ENCODE results near the gene DPP9. TPM values are rescaled to one million over a fixed set of nuclear protein-coding genes. Genes with fewer than 3 reads are reported as not detected.

The DPP9 gene
- polyA plus RNA-seq, 3 donors, result 18.6 to 36.4 (median 23.4) TPM

GRCh38 chr19:4676955-4677731 is 46.5 kb downstream of the DPP9 start:
- WGBS, 3 donors, result 64 to 80% (median 72%) methylated on average over 17 of the region's 17 CpGs
- no peak overlapping the region for H3K27ac ChIP-seq (ENCODE audit: low read depth, low read length)

GRCh38 chr19:4675346-4675745 is 48.3 kb downstream of the DPP9 start:
- H3K27ac ChIP-seq (ENCODE audit: low read depth, low read length), result no peak overlapping the region
- WGBS, 3 donors, result 89 to 93% (median 92%) methylated on average over 16 of the region's 16 CpGs

GRCh38 chr19:4673726-4674125 is 49.9 kb downstream of the DPP9 start:
- 92 to 93% (median 92%) methylated on average over 4 of the region's 4 CpGs for WGBS, 3 donors

DNA sequence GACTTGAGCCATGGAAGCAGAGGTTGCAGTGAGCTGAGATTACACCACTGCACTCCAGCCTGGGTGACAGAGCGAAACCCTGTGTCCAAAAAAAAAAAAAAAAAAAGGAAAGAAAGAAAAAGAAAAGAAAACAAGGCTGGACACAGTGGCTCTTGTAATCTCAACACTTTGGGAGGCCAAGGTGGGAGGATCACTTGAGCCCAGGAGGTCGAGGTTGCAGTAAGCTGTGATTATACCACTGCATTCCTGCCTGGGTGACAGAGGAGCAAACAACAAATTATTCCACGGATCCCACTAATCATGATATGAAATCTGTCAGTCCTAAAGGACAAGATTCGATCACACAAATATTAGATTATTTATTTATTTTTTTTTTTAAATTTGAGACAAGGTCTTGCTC is 50.4 kb downstream of the DPP9 start:
- 37 to 80% (median 75%) methylated on average over 4 of the region's 4 CpGs for whole genome bisulfite sequencing, 3 donors

More at GRCh38 chr19:4673726-4674125, 49.9 kb downstream of the DPP9 start:
- H3K27ac ChIP-seq (ENCODE audit: low read depth, low read length), result no peak overlapping the region

GRCh38 chr19:4671185-4671851 is 52.3 kb downstream of the DPP9 start:
- H3K27ac ChIP-seq (ENCODE audit: low read depth, low read length), result no peak overlapping the region
- WGBS, 3 donors, result 68 to 75% (median 72%) methylated on average over 10 of the region's 10 CpGs

More for the DNA sequence above, 50.4 kb downstream of the DPP9 start:
- no peak overlapping the region for H3K27ac ChIP-seq (ENCODE audit: low read depth, low read length)

DNA sequence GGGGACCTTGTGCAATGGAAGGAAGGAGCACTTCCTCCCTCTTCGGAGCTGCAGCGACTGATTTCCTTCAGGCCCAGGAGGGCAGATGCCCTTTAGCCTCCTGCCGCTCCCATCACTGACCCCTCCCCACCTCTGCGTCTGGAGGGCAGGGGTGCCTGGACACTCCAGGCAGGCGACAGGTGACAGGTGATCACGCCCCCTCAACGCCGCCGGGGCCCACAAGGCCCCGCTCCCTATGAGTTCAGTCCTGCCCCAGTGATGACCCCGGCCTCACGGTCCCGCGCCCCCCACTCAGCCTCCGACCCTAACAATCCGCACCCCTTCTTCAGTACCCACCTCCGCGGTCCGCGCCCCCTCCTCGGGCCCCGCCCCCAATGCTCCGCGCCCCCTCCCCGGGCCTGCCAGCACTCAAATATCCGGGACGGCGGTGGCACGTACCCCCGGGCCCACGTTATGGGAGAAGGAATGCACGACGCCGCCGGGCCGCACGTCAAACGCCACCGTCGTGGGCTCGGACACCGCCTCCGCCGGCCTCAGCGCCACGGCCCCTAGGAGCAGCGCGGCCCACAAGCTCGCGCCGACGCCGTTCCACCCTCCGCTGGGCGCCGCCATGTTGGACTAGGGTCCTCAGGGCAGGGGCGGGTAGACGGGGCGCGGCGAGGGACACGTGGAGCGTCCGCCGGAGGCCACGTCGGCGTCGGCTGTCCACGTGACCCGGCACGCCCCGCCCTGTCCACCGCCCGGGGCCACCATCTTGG is 53.7 kb downstream of the DPP9 start, which contains the start of gene MYDGF:
Gene MYDGF (minus strand): TSS at position 620 of the 758 bp plus-strand sequence. CDS start 8 bp downstream, at position 612.
- no peak within 1 kb of the TSS for H3K27ac ChIP-seq (ENCODE audit: low read depth, low read length)
- WGBS, 3 donors, result 0 to 1% (median 0%) methylated on average over 51 to 75 of the region's 75 CpGs

- H3K27ac ChIP-seq (ENCODE audit: low read depth, low read length), result no peak overlapping the region
- WGBS, 3 donors, result 87 to 94% (median 93%) methylated on average over 12 of the region's 12 CpGs
Measured at GRCh38 chr19:4664642-4665041, 59.0 kb downstream of the DPP9 start.

GRCh38 chr19:4662812-4663211 is 60.8 kb downstream of the DPP9 start:
- 90 to 94% (median 93%) methylated on average over 6 of the region's 6 CpGs for WGBS, 3 donors
- H3K27ac ChIP-seq (ENCODE audit: low read depth, low read length), result no peak overlapping the region

DNA sequence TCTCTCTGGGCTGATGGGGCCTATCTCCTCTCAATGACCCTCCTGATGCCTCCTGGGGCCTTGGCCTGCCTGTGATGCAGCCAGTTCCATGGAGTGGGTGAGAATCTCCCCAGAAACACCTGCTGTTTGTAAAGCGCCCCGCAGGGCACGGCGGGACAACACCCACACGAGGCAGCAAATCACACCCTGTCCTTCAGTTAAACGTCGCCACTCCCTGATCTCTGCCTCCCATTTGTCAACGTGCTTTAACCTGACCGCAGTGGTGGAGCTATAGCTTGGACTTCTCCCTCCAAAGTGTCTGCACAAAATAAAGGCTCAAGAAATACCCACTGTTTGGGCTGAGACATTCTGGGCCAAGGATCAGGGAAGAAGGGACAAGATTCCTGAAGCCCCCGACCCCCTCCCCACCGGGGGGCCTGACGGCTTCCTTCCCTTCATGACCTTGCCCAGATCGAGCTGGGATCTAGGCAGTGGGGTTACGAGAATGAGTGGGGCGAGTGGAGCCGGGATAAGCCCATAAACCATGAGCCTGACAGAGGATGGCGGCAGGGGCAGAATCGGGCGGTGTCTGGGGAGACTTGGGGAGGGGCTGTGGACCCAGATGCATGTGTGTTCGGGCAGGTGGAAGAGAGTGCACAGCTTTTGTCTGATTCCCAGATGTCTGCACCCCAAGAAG is 61.5 kb downstream of the DPP9 start:
- no peak overlapping the region for H3K27ac ChIP-seq (ENCODE audit: low read depth, low read length)
- 81 to 84% (median 84%) methylated on average over 20 of the region's 20 CpGs for WGBS, 3 donors

GRCh38 chr19:4660993-4661392 is 62.6 kb downstream of the DPP9 start:
- WGBS, 3 donors, result 85 to 93% (median 85%) methylated on average over 4 of the region's 4 CpGs
- no peak overlapping the region for H3K27ac ChIP-seq (ENCODE audit: low read depth, low read length)

DNA sequence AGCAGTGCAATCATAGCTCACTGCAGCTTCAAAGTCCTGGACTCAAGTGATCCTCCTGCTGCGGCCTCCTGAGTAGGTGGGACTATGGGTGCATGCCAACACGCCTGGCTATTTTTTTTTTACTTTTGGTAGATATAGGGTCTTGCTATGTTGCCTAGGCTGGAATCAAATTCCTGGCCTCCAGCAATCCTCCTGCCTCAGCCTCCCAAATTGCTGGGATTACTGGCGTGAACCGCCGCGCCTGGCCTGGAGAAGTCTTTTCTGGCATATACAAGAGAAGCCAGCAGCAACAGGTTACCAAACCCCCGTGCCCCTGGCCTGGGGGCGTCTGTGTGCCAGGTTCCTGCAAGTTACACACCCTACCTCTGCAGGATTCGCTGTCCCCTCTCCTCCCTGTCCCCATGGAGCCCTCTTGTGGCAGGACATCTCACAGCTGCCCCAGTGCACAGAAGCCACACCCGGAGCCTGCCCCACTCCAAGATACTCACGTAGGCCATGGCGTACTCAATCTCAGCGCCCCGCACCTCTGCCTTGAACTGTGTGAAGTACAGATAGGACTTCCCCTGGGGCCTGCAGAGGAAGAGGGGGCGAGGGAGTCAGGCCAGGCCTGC is 63.4 kb downstream of the DPP9 start:
- H3K27ac ChIP-seq (ENCODE audit: low read depth, low read length), result no peak overlapping the region
- WGBS, 3 donors, result 83 to 91% (median 87%) methylated on average over 15 of the region's 15 CpGs

DNA sequence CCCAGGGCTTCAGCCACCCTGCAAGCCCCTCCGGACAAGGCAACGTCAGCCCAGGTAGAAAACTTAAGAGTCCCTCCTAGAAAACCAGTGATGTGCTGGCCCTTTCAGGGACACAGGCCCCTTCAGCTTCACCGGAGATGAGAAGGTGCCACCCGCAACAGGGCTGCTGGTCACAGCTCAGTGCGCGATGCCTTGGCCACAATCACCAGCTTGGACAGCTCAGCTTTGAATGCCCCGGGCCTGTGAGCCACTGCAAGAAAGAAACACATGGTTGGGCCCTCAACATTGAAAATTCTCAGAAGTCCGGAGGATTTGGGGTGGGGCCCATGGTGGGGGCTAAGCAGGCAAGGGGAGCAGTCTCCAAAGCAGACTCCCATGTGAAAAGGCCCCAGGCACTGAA is 65.8 kb downstream of the DPP9 start:
- H3K27ac ChIP-seq (ENCODE audit: low read depth, low read length), result no peak overlapping the region
- 87 to 97% (median 93%) methylated on average over 8 of the region's 8 CpGs for WGBS, 3 donors

DNA sequence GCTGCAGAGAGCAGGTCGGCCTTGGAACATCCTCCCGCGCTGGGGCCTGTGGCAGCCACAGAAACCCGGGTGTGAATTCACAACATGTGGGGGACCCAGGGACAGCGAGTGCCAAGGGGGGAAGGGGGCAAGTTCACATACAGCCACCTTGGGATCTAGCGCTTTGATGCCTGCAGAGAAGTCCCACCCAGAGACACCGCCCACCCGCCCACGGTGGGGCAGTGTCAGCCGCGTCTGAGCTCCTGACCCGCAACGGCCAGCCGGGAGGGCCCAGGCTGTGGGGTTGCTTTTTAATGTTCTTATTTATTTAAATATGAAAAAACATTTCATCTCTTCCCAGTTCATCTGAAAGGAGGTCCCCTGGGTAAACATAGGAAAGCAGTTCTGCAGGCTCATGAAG is 66.4 kb downstream of the DPP9 start:
- WGBS, 3 donors, result 76 to 78% (median 77%) methylated on average over 14 of the region's 14 CpGs
- H3K27ac ChIP-seq (ENCODE audit: low read depth, low read length), result no peak overlapping the region

DNA sequence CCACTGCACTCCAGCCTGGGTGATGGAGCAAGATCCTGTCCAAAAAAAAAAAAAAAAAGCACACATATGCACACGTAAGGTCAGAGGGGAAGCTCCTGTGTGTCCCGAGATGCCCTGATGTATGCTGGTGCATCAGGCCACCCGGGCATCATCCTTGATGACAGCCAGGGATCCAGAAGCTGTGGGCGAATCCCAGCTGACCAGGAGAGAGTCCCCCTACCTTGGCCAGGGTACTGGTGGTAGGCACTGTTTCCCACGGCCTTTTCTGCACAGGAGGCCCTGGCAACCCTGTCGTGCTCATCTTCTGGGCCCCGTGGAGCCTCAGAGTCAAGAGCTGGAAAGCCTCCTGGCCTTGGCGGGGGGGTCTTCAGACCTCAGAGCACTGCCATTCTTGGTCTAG is 67.5 kb downstream of the DPP9 start:
- H3K27ac ChIP-seq (ENCODE audit: low read depth, low read length), result no peak overlapping the region
- 72 to 82% (median 79%) methylated on average over 8 of the region's 8 CpGs for WGBS, 3 donors

GRCh38 chr19:4654437-4655361 is 68.9 kb downstream of the DPP9 start:
- H3K27ac ChIP-seq (ENCODE audit: low read depth, low read length), result no peak overlapping the region
- 80 to 87% (median 83%) methylated on average over 27 of the region's 27 CpGs for WGBS, 3 donors

GRCh38 chr19:4653793-4654436 is 69.7 kb downstream of the DPP9 start:
- H3K27ac ChIP-seq (ENCODE audit: low read depth, low read length), result no peak overlapping the region

DNA sequence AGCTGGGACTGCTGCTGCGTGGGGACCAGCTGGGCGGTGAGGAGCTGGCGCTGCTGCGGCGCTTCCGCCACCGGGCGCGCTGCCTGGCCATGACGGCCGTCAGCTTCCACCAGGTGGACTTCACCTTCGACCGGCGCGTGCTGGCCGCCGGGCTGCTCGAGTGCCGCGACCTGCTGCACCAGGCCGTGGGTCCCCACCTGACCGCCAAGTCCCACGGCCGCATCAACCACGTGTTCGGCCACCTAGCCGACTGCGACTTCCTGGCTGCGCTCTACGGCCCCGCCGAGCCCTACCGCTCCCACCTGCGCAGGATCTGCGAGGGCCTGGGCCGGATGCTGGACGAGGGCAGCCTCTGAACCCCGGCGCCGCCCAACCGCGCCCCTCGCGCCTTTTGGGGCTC is 71.6 kb downstream of the DPP9 start:
- H3K27ac ChIP-seq (ENCODE audit: low read depth, low read length), result no peak overlapping the region
- WGBS, 3 donors, result 91 to 97% (median 93%) methylated on average over 37 to 44 of the region's 44 CpGs

More at GRCh38 chr19:4653793-4654436, 69.7 kb downstream of the DPP9 start:
- 82 to 87% (median 85%) methylated on average over 13 of the region's 13 CpGs for WGBS, 3 donors
